NB4 (cell line): ENCODE measurements around the gene GH1.

Experiments
- DNase-seq: peaks from one replicate; pipeline ENCODE4 v3.0.0; 2010; ENCODE audit warnings: low read depth
- H3K4me3 ChIP-seq: one replicate; pipeline ENCODE4 v1.5.1; 2011; ENCODE audit warnings: mild to moderate bottlenecking, low read depth, low read length, moderate library complexity
- CTCF ChIP-seq: IDR thresholded peaks from one replicate; pipeline ENCODE4 v1.5.1; 2012; ENCODE audit warnings: low read depth, low read length
- MAX ChIP-seq: IDR thresholded peaks from 2 replicates; pipeline ENCODE4 v1.6.1; 2011; ENCODE audit warnings: low read depth, low read length
- MYC ChIP-seq: IDR thresholded peaks from 2 replicates; pipeline ENCODE4 v1.6.1; 2011; ENCODE audit warnings: low read depth, low read length
- POLR2A ChIP-seq: IDR thresholded peaks from 2 replicates; pipeline ENCODE4 v1.6.1; 2011; ENCODE audit warnings: mild to moderate bottlenecking; ENCODE audit not compliant: insufficient read length; ENCODE audit errors: extremely low read depth

Gene GH1

DNA sequence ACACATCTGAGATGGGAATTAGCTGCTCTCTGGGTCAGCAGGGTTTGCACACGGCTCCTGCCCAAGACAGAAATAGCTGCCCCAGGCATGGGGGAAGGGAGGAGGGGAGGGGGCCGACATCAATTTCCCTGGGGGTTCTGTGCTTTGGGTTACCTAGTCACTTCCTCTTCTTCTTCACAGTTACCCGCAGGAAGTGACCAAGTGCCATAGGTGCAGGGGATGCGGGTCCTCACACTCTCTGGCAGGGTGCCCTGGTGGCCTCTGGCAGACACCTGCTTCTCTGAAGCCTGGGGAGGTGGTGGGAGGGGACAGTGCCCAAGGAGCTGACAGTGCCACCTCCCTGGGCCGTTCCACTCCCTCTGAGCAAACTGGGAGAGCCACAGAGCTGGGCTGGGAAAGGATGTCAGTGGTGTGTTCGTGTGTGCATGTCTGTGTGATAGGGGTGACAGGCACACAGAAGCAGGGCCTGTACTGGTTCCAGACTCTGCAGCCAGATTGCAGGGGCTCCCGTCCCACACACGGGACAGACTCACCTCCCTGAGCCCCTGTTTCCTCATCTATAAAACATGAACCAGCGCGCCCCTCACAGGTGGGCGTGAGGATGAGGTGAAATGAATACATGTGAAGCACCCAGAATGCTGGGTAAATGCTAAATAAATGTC is 35.9 kb upstream of the GH1 start:
- DNase-seq, result peak; percentile 67

GRCh38 chr17:63950940-63951907 is 32.6 kb upstream of the GH1 start:
- DNase-seq, result no peak
- H3K4me3 ChIP-seq, result no peak overlapping the region
- TF ChIP-seq CTCF (peak; percentile 11), MAX (no peak)

More for the DNA sequence above, 35.9 kb upstream of the GH1 start:
- TF ChIP-seq CTCF (no peak), MYC (no peak), MAX (no peak), POLR2A (no peak)
- H3K4me3 ChIP-seq, result no peak overlapping the region

- no peak for DNase-seq
- no peak overlapping the region for H3K4me3 ChIP-seq
- no peak for TF ChIP-seq CTCF
- no peak for TF ChIP-seq MAX
- TF ChIP-seq POLR2A, result no peak
- TF ChIP-seq MYC, result no peak
Measured at GRCh38 chr17:63949576-63950250, 31.1 kb upstream of the GH1 start.

DNA sequence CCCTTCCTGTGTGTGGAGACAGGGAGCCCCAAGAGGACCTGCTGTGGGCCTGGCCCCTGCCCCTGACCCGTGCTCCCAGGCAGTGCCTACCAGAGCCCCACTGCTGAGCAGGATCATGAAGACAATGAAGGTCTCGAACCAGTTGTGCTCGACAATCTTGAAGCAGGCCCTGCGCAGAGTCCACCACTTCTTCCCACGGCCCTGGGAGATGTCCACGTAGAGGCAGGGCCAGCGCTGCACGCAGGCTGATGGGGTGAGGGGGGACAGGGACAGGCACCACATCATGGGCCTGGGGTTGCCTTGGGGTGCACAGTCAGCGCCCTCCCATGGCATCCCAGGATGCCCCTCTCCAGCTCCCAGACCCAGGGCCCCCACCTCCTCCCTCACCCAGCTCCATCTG is 29.9 kb upstream of the GH1 start:
- no peak overlapping the region for H3K4me3 ChIP-seq
- no peak for DNase-seq
- TF ChIP-seq MYC (no peak), POLR2A (no peak)

DNA sequence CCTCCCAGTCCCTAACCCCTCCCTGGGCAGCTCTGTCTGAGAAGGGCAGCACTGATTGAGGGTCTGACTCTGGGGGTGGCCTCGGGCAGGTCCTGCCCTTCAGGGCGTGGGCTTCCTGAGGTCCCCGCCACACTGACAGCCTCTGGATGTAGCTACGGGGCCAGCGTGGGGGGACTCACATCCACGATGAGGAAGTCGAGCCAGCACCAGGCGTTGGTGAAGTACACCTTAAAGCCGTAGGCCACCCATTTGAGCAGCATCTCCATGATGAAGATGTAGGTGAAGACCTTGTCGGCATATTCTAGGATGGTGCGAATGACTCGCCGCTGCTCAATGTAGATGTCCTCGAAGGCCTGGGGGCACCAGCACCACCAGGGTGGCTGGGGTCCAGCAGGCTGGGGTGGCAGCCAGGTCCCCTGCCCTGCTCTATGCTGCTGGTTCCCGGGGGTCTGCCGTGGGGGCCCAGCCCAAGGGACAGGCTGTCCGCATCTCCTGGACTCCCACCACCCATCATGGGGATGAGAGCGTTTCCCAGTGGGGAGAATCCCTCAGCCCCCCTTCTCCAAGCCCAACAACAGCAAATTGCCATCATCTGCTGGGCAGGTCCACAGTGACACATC is 29.2 kb upstream of the GH1 start:
- TF ChIP-seq MYC (no peak), CTCF (no peak), POLR2A (no peak)
- no peak overlapping the region for H3K4me3 ChIP-seq
- no peak for DNase-seq
